ENCODE results near the gene COL8A1. TPM values are rescaled to one million over a fixed set of nuclear protein-coding genes. Genes with fewer than 3 reads are reported as not detected.

COL8A1 gene
- polyA plus RNA-seq, 1 donor: 9.0 TPM

- peak; percentile 51 for DNase-seq
These were observed 204.6 kb downstream of the COL8A1 start for GRCh38 chr3:99842826-99843589.

- DNase-seq: no peak
These were observed 205.3 kb downstream of the COL8A1 start for GRCh38 chr3:99843590-99844258.

- no peak for DNase-seq
These were observed 206.9 kb downstream of the COL8A1 start for GRCh38 chr3:99845331-99845730.

- DNase-seq: no peak
These were observed 207.6 kb downstream of the COL8A1 start for GRCh38 chr3:99845999-99846398.

GRCh38 chr3:99846477-99847160, 208.2 kb downstream of the COL8A1 start:
- DNase-seq: no peak

- no peak for DNase-seq
These were observed 210.0 kb downstream of the COL8A1 start for GRCh38 chr3:99848433-99848832.

Other genes with a start within 250 kb of the COL8A1 start
- gene CMSS1, start 179.3 kb downstream of the COL8A1 start, polyA plus RNA-seq (ENCODE audit: insufficient read length): 47.6 TPM

Measured in left kidney (tissue), 2 donors.